ENCODE results near the gene SBF2.

The SBF2 gene

GRCh38 chr11:9850224-9850895, 443.7 kb downstream of the SBF2 start:
- no peaks in the 10 kb centered on the region for H3K9me3 ChIP-seq (ENCODE audit: control insufficient read depth, low read length)
- WGBS, 2 experiments (ENCODE audit: insufficient coverage in 2 of 2), result no CpG with 5 or more reads among the region's 1 CpG
- no peak overlapping the region for H3K27ac ChIP-seq (ENCODE audit: low read depth, low read length, severe bottlenecking)
- H3K4me1 ChIP-seq (ENCODE audit: control insufficient read depth, insufficient read depth, low read length, poor library complexity, severe bottlenecking), result no peaks in the 10 kb centered on the region
- H3K36me3 ChIP-seq (ENCODE audit: control insufficient read depth, insufficient read depth, low read length), result peaks cover 41% of the 10 kb centered on the region
- H3K4me3 ChIP-seq (ENCODE audit: extremely low read depth, insufficient read depth, low read length, poor library complexity, severe bottlenecking), result no peak overlapping the region

- Histone ChIP-seq H3K9me3 (ENCODE audit: control insufficient read depth, low read length) (no peaks in the 10 kb centered on the region), H3K27ac (ENCODE audit: low read depth, low read length, severe bottlenecking) (no peak overlapping the region), H3K4me1 (ENCODE audit: control insufficient read depth, insufficient read depth, low read length, poor library complexity, severe bottlenecking) (no peaks in the 10 kb centered on the region), H3K36me3 (ENCODE audit: control insufficient read depth, insufficient read depth, low read length) (peaks cover 35% of the 10 kb centered on the region), H3K4me3 (ENCODE audit: extremely low read depth, insufficient read depth, low read length, poor library complexity, severe bottlenecking) (no peak overlapping the region)
- WGBS, 2 experiments (ENCODE audit: insufficient coverage in 2 of 2), result no CpG with 5 or more reads among the region's 1 CpG
Measured at GRCh38 chr11:9849389-9849788, 444.6 kb downstream of the SBF2 start.

GRCh38 chr11:9847636-9848035, 446.4 kb downstream of the SBF2 start:
- H3K36me3 ChIP-seq (ENCODE audit: control insufficient read depth, insufficient read depth, low read length), result peaks cover 40% of the 10 kb centered on the region
- H3K4me3 ChIP-seq (ENCODE audit: extremely low read depth, insufficient read depth, low read length, poor library complexity, severe bottlenecking), result no peak overlapping the region
- H3K27ac ChIP-seq (ENCODE audit: low read depth, low read length, severe bottlenecking), result no peak overlapping the region
- 86 to 100% methylated on average over 1 to 2 of the region's 3 CpGs for WGBS, 2 experiments (ENCODE audit: insufficient coverage in 2 of 2)
- no peaks in the 10 kb centered on the region for H3K9me3 ChIP-seq (ENCODE audit: control insufficient read depth, low read length)
- H3K4me1 ChIP-seq (ENCODE audit: control insufficient read depth, insufficient read depth, low read length, poor library complexity, severe bottlenecking), result no peaks in the 10 kb centered on the region

- 95 to 100% methylated on average over 2 of the region's 2 CpGs for WGBS, 2 experiments (ENCODE audit: insufficient coverage in 2 of 2)
- Histone ChIP-seq H3K9me3 (ENCODE audit: control insufficient read depth, low read length) (no peaks in the 10 kb centered on the region), H3K36me3 (ENCODE audit: control insufficient read depth, insufficient read depth, low read length) (peaks cover 33% of the 10 kb centered on the region), H3K4me1 (ENCODE audit: control insufficient read depth, insufficient read depth, low read length, poor library complexity, severe bottlenecking) (no peaks in the 10 kb centered on the region), H3K27ac (ENCODE audit: low read depth, low read length, severe bottlenecking) (no peak overlapping the region), H3K4me3 (ENCODE audit: extremely low read depth, insufficient read depth, low read length, poor library complexity, severe bottlenecking) (no peak overlapping the region)
Measured at GRCh38 chr11:9842923-9843322, 451.1 kb downstream of the SBF2 start.

GRCh38 chr11:9840460-9841004, 453.5 kb downstream of the SBF2 start:
- Histone ChIP-seq H3K36me3 (ENCODE audit: control insufficient read depth, insufficient read depth, low read length) (peaks cover 19% of the 10 kb centered on the region), H3K27ac (ENCODE audit: low read depth, low read length, severe bottlenecking) (no peak overlapping the region), H3K9me3 (ENCODE audit: control insufficient read depth, low read length) (no peaks in the 10 kb centered on the region), H3K4me1 (ENCODE audit: control insufficient read depth, insufficient read depth, low read length, poor library complexity, severe bottlenecking) (no peaks in the 10 kb centered on the region), H3K4me3 (ENCODE audit: extremely low read depth, insufficient read depth, low read length, poor library complexity, severe bottlenecking) (no peak overlapping the region)
- no CpG with 5 or more reads among the region's 1 CpG for WGBS, 2 experiments (ENCODE audit: insufficient coverage in 2 of 2)

GRCh38 chr11:9839550-9839949, 454.5 kb downstream of the SBF2 start:
- H3K9me3 ChIP-seq (ENCODE audit: control insufficient read depth, low read length), result no peaks in the 10 kb centered on the region
- H3K36me3 ChIP-seq (ENCODE audit: control insufficient read depth, insufficient read depth, low read length), result peaks cover 14% of the 10 kb centered on the region
- H3K27ac ChIP-seq (ENCODE audit: low read depth, low read length, severe bottlenecking), result no peak overlapping the region
- H3K4me3 ChIP-seq (ENCODE audit: extremely low read depth, insufficient read depth, low read length, poor library complexity, severe bottlenecking), result no peak overlapping the region
- H3K4me1 ChIP-seq (ENCODE audit: control insufficient read depth, insufficient read depth, low read length, poor library complexity, severe bottlenecking), result no peaks in the 10 kb centered on the region
- 93 to 100% methylated on average over 3 to 4 of the region's 4 CpGs for WGBS, 2 experiments (ENCODE audit: insufficient coverage in 2 of 2)

GRCh38 chr11:9838961-9839360, 455.1 kb downstream of the SBF2 start:
- H3K4me3 ChIP-seq (ENCODE audit: extremely low read depth, insufficient read depth, low read length, poor library complexity, severe bottlenecking), result no peak overlapping the region
- H3K9me3 ChIP-seq (ENCODE audit: control insufficient read depth, low read length), result no peaks in the 10 kb centered on the region
- WGBS, 2 experiments (ENCODE audit: insufficient coverage in 2 of 2), result 100% methylated on average over 1 of the region's 2 CpGs; no CpG with 5 or more reads in 1 of the 2 experiments
- H3K27ac ChIP-seq (ENCODE audit: low read depth, low read length, severe bottlenecking), result no peak overlapping the region
- H3K4me1 ChIP-seq (ENCODE audit: control insufficient read depth, insufficient read depth, low read length, poor library complexity, severe bottlenecking), result no peaks in the 10 kb centered on the region
- H3K36me3 ChIP-seq (ENCODE audit: control insufficient read depth, insufficient read depth, low read length), result peaks cover 11% of the 10 kb centered on the region

- Histone ChIP-seq H3K9me3 (ENCODE audit: control insufficient read depth, low read length) (no peaks in the 10 kb centered on the region), H3K27ac (ENCODE audit: low read depth, low read length, severe bottlenecking) (no peak overlapping the region), H3K4me3 (ENCODE audit: extremely low read depth, insufficient read depth, low read length, poor library complexity, severe bottlenecking) (no peak overlapping the region), H3K4me1 (ENCODE audit: control insufficient read depth, insufficient read depth, low read length, poor library complexity, severe bottlenecking) (no peaks in the 10 kb centered on the region), H3K36me3 (ENCODE audit: control insufficient read depth, insufficient read depth, low read length) (peaks cover 9% of the 10 kb centered on the region)
- 90% methylated on average over 2 of the region's 2 CpGs; no CpG with 5 or more reads in 1 of the 2 experiments for WGBS, 2 experiments (ENCODE audit: insufficient coverage in 2 of 2)
Measured at GRCh38 chr11:9838229-9838628, 455.8 kb downstream of the SBF2 start.

GRCh38 chr11:9834291-9834690, 459.7 kb downstream of the SBF2 start:
- Histone ChIP-seq H3K9me3 (ENCODE audit: control insufficient read depth, low read length) (no peaks in the 10 kb centered on the region), H3K4me3 (ENCODE audit: extremely low read depth, insufficient read depth, low read length, poor library complexity, severe bottlenecking) (no peak overlapping the region), H3K27ac (ENCODE audit: low read depth, low read length, severe bottlenecking) (no peak overlapping the region), H3K36me3 (ENCODE audit: control insufficient read depth, insufficient read depth, low read length) (peaks cover 8% of the 10 kb centered on the region), H3K4me1 (ENCODE audit: control insufficient read depth, insufficient read depth, low read length, poor library complexity, severe bottlenecking) (no peaks in the 10 kb centered on the region)
- 67% methylated on average over 2 of the region's 3 CpGs; no CpG with 5 or more reads in 1 of the 2 experiments for WGBS, 2 experiments (ENCODE audit: insufficient coverage in 2 of 2)

GRCh38 chr11:9831122-9831521, 462.9 kb downstream of the SBF2 start:
- 100% methylated on average over 1 of the region's 3 CpGs; no CpG with 5 or more reads in 1 of the 2 experiments for WGBS, 2 experiments (ENCODE audit: insufficient coverage in 2 of 2)
- no peak overlapping the region for H3K4me3 ChIP-seq (ENCODE audit: extremely low read depth, insufficient read depth, low read length, poor library complexity, severe bottlenecking)
- no peak overlapping the region for H3K27ac ChIP-seq (ENCODE audit: low read depth, low read length, severe bottlenecking)
- H3K4me1 ChIP-seq (ENCODE audit: control insufficient read depth, insufficient read depth, low read length, poor library complexity, severe bottlenecking), result no peaks in the 10 kb centered on the region
- H3K9me3 ChIP-seq (ENCODE audit: control insufficient read depth, low read length), result no peaks in the 10 kb centered on the region
- H3K36me3 ChIP-seq (ENCODE audit: control insufficient read depth, insufficient read depth, low read length), result peaks cover 8% of the 10 kb centered on the region

- Histone ChIP-seq H3K36me3 (ENCODE audit: control insufficient read depth, insufficient read depth, low read length) (peaks cover 8% of the 10 kb centered on the region), H3K4me3 (ENCODE audit: extremely low read depth, insufficient read depth, low read length, poor library complexity, severe bottlenecking) (no peak overlapping the region), H3K4me1 (ENCODE audit: control insufficient read depth, insufficient read depth, low read length, poor library complexity, severe bottlenecking) (peaks cover 13% of the 10 kb centered on the region), H3K9me3 (ENCODE audit: control insufficient read depth, low read length) (no peaks in the 10 kb centered on the region), H3K27ac (ENCODE audit: low read depth, low read length, severe bottlenecking) (no peak overlapping the region)
- WGBS, 2 experiments (ENCODE audit: insufficient coverage in 2 of 2), result 71% methylated on average over 1 of the region's 1 CpG; no CpG with 5 or more reads in 1 of the 2 experiments
Measured at GRCh38 chr11:9827708-9828107, 466.3 kb downstream of the SBF2 start.

Measured in mesodermal cell (in vitro differentiated cells).